ENCODE measurements around the gene RNPEP. TPM values are rescaled to one million over a fixed set of nuclear protein-coding genes. Genes with fewer than 3 reads are reported as not detected.
"Not testable (repeated sequence)": the region's sequence is repeated elsewhere in the genome, so short reads cannot be mapped to it uniquely, and the experiment has no call there.

The RNPEP gene
- total RNA-seq, 1 experiment from 2014 or later = 57.4 TPM

- Mint-ChIP-seq H3K4me3 (no peak overlapping the region), H3K27ac (no peak overlapping the region), H3K4me1 (peaks cover 10% of the 10 kb centered on the region), H3K27me3 (ENCODE audit: low read depth) (no peaks in the 10 kb centered on the region), H3K9me3 (no peaks in the 10 kb centered on the region), H3K36me3 (peaks cover 50% of the 10 kb centered on the region)
- TF ChIP-seq MLX (CRISPR knock-in tag; IDR thresholded peaks at IDR 0.05) (no peak), NFATC4 (CRISPR knock-in tag; IDR thresholded peaks at IDR 0.05) (no peak), ZNF317 (CRISPR knock-in tag; IDR thresholded peaks at IDR 0.05; ENCODE audit: borderline replicate concordance, low read depth) (no peak), ELF4 (CRISPR knock-in tag; IDR thresholded peaks at IDR 0.05; ENCODE audit: low read depth) (no peak), MAX (CRISPR knock-in tag; IDR thresholded peaks at IDR 0.05) (no peak), PRRX2 (CRISPR knock-in tag; IDR thresholded peaks at IDR 0.05) (no peak), EMX1 (CRISPR knock-in tag; IDR thresholded peaks at IDR 0.05) (no peak), NR2C2 (CRISPR knock-in tag; IDR thresholded peaks at IDR 0.05) (no peak), CTCF (IDR thresholded peaks at IDR 0.05) (no peak), ZNF671 (CRISPR knock-in tag; IDR thresholded peaks at IDR 0.05) (no peak), ZMAT4 (CRISPR knock-in tag; IDR thresholded peaks at IDR 0.05) (no peak), ZNF532 (CRISPR knock-in tag; IDR thresholded peaks at IDR 0.05; ENCODE audit: borderline replicate concordance) (no peak), OVOL2 (CRISPR knock-in tag; IDR thresholded peaks at IDR 0.05; ENCODE audit: borderline replicate concordance) (no peak), ZNF512 (CRISPR knock-in tag; IDR thresholded peaks at IDR 0.05; ENCODE audit: borderline replicate concordance) (no peak), ZNF263 (CRISPR knock-in tag; IDR thresholded peaks at IDR 0.05; ENCODE audit: low read depth) (no peak), TP53 (CRISPR knock-in tag; IDR thresholded peaks at IDR 0.05) (no peak)
- ChIA-PET CTCF (no interaction called here), POLR2A (no interaction called here)
- DNase-seq (ENCODE audit: low spot score) (no peak), ATAC-seq (no peak)
These were observed 24.1 kb upstream of the RNPEP start for GRCh38 chr1:201958348-201958747.

- ATAC-seq; H3K27me3 Mint-ChIP-seq (ENCODE audit: low read depth); POLR2A ChIA-PET; H3K4me1 Mint-ChIP-seq; DNase-seq (ENCODE audit: low spot score); H3K4me3 Mint-ChIP-seq; H3K27ac Mint-ChIP-seq; H3K9me3 Mint-ChIP-seq: not testable (repeated sequence)
- H3K36me3 Mint-ChIP-seq = peaks cover 74% of the 10 kb centered on the region
- CTCF ChIA-PET = interaction anchor here (0.6 to 3.9 kb wide), 3 partner anchors 66 to 155 kb away, joined by 4 to 13 read pairs (median 5); no protein-coding TSS in a partner anchor
These were observed 20.1 kb upstream of the RNPEP start for GRCh38 chr1:201962382-201962781.

All from WTC11 (cell line).